Right lobe of liver (tissue), 4 donors: Measurements from ENCODE around the gene BBOX1.

ENCODE experiments used
- POLR2A ChIP-seq: fragments of 450-650 bp; IDR thresholded peaks from one replicate; pipeline ENCODE4 v1.6.1; 2017; ENCODE audit warnings: antibody characterized with exemption, mild to moderate bottlenecking
- TF ChIP-seq, protein P1 (sequence below), 4 donors: fragments of 200-600 bp in 3 of 4; fragments of 450-650 bp in 1 of 4; IDR thresholded peaks; one replicate each; pipeline versions ENCODE4 v1.5.1 to v1.8.0; 2016 to 2022; ENCODE audit warnings: antibody characterized with exemption in 4 of 4, mild to moderate bottlenecking in 2 of 4
- donor health status: DM: no; HTN: no; CAD: no.
- donor health status: DM: no; HTN: no; CAD: no.
- donor health status: DM: no; HTN: yes; CAD: no.

DNA sequence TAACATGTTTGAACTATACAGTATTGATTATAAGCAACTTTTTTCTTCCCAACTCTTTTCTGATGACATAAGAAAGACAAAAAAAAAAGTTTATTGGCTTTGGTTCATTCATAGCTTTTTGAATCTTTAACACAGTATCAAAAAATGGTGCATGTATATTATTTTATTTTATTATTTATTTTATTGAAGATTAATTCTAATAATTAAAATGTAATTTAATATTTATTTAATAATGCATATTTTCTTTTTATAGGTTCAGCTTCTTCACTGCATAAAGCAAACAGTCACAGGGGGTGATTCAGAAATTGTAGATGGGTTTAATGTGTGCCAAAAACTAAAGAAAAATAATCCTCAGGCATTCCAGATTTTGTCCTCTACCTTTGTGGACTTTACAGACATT is 78.8 kb downstream of the BBOX1 start:
- TF ChIP-seq, protein P1, sequence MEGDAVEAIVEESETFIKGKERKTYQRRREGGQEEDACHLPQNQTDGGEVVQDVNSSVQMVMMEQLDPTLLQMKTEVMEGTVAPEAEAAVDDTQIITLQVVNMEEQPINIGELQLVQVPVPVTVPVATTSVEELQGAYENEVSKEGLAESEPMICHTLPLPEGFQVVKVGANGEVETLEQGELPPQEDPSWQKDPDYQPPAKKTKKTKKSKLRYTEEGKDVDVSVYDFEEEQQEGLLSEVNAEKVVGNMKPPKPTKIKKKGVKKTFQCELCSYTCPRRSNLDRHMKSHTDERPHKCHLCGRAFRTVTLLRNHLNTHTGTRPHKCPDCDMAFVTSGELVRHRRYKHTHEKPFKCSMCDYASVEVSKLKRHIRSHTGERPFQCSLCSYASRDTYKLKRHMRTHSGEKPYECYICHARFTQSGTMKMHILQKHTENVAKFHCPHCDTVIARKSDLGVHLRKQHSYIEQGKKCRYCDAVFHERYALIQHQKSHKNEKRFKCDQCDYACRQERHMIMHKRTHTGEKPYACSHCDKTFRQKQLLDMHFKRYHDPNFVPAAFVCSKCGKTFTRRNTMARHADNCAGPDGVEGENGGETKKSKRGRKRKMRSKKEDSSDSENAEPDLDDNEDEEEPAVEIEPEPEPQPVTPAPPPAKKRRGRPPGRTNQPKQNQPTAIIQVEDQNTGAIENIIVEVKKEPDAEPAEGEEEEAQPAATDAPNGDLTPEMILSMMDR (IDR thresholded peaks at IDR 0.05), result no peak
- no peak for TF ChIP-seq POLR2A
